PFSK-1 (cell line): ENCODE measurements around the gene PEX11G.

Experiments
- TAF1 ChIP-seq: IDR thresholded peaks from 2 replicates; pipeline ENCODE4 v1.6.1; 2012; ENCODE audit warnings: low read length, control low read depth, borderline replicate concordance; ENCODE audit not compliant: insufficient read depth
- TF ChIP-seq, protein P1 (sequence below), 2 experiments: IDR thresholded peaks; 2 replicates each; pipeline versions ENCODE4 v1.6.1 to v1.8.0; 2011 to 2012; ENCODE audit warnings: low read depth in 2 of 2, low read length in 2 of 2, control low read depth in 1 of 2, inconsistent platforms in 1 of 2, mild to moderate bottlenecking in 1 of 2, moderate library complexity in 1 of 2; ENCODE audit not compliant: insufficient read depth in 1 of 2

- TF ChIP-seq, protein P1, sequence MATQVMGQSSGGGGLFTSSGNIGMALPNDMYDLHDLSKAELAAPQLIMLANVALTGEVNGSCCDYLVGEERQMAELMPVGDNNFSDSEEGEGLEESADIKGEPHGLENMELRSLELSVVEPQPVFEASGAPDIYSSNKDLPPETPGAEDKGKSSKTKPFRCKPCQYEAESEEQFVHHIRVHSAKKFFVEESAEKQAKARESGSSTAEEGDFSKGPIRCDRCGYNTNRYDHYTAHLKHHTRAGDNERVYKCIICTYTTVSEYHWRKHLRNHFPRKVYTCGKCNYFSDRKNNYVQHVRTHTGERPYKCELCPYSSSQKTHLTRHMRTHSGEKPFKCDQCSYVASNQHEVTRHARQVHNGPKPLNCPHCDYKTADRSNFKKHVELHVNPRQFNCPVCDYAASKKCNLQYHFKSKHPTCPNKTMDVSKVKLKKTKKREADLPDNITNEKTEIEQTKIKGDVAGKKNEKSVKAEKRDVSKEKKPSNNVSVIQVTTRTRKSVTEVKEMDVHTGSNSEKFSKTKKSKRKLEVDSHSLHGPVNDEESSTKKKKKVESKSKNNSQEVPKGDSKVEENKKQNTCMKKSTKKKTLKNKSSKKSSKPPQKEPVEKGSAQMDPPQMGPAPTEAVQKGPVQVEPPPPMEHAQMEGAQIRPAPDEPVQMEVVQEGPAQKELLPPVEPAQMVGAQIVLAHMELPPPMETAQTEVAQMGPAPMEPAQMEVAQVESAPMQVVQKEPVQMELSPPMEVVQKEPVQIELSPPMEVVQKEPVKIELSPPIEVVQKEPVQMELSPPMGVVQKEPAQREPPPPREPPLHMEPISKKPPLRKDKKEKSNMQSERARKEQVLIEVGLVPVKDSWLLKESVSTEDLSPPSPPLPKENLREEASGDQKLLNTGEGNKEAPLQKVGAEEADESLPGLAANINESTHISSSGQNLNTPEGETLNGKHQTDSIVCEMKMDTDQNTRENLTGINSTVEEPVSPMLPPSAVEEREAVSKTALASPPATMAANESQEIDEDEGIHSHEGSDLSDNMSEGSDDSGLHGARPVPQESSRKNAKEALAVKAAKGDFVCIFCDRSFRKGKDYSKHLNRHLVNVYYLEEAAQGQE (IDR thresholded peaks at IDR 0.05; ENCODE audit: insufficient read depth in 1 of 2, low read depth in 2 of 2, low read length in 2 of 2), result no peak
- TF ChIP-seq TAF1, result no peak
These were observed 25.2 kb upstream of the PEX11G start for GRCh38 chr19:7513809-7514642.
